Panc1 (cell line): Measurements from ENCODE around the gene PDPN.

Source experiments
- CTCF ChIP-seq: fragments of 450-650 bp; IDR thresholded peaks from 2 replicates; pipeline ENCODE4 v1.5.1; 2017; ENCODE audit warnings: mild to moderate bottlenecking
- POLR2AphosphoS5 ChIP-seq: IDR thresholded peaks from 2 replicates; pipeline ENCODE4 v1.6.1; 2012; ENCODE audit warnings: mild to moderate bottlenecking, low read depth, low read length, moderate library complexity
- REST ChIP-seq, 2 experiments: IDR thresholded peaks; 2 replicates each; pipeline ENCODE4 v1.6.1; 2011 to 2012; ENCODE audit warnings: low read depth in 2 of 2, control low read depth in 1 of 2, low read length in 1 of 2, mild to moderate bottlenecking in 1 of 2, moderate library complexity in 1 of 2; ENCODE audit not compliant: insufficient read depth in 1 of 2

GRCh38 chr1:13617773-13618172 lies 34.1 kb downstream of the PDPN start:
- TF ChIP-seq CTCF (no peak), REST (IDR thresholded peaks at IDR 0.05; ENCODE audit: insufficient read depth in 1 of 2, low read depth in 2 of 2, low read length in 1 of 2) (no peak), POLR2AphosphoS5 (no peak)
